ENCODE results near the gene MINDY2.
A peak's percentile ranks its signal among the peaks of the same experiment; 100 is the strongest.

MINDY2 gene

GRCh38 chr15:58770857-58771620 is at the start of gene MINDY2:
Gene MINDY2 (plus strand): TSS chr15:58771302. CDS start chr15:58771396, 94 bp downstream.
- DNase-seq: peak; percentile 92

- DNase-seq: no peak
These were observed 46.6 kb upstream of the MINDY2 start for GRCh38 chr15:58724466-58724865.

GRCh38 chr15:58726867-58727266 is 44.2 kb upstream of the MINDY2 start:
- DNase-seq: no peak

- no peak for DNase-seq
These were observed 39.2 kb upstream of the MINDY2 start for GRCh38 chr15:58731756-58732535.

GRCh38 chr15:58732625-58733363 is 38.3 kb upstream of the MINDY2 start:
- DNase-seq: no peak

GRCh38 chr15:58734859-58735258 is 36.2 kb upstream of the MINDY2 start:
- DNase-seq: no peak

- DNase-seq: no peak
These were observed 35.0 kb upstream of the MINDY2 start for GRCh38 chr15:58736018-58736643.

GRCh38 chr15:58737298-58737697 is 33.8 kb upstream of the MINDY2 start:
- no peak for DNase-seq

GRCh38 chr15:58738046-58738707 is 32.9 kb upstream of the MINDY2 start:
- no peak for DNase-seq

GRCh38 chr15:58740436-58740835 is 30.7 kb upstream of the MINDY2 start:
- no peak for DNase-seq

- no peak for DNase-seq
These were observed 30.1 kb upstream of the MINDY2 start for GRCh38 chr15:58741032-58741431.

GRCh38 chr15:58742022-58742813 is 28.9 kb upstream of the MINDY2 start:
- DNase-seq: no peak

- DNase-seq: no peak
These were observed 28.1 kb upstream of the MINDY2 start for GRCh38 chr15:58742819-58743502.

- DNase-seq: no peak
These were observed 24.9 kb upstream of the MINDY2 start for GRCh38 chr15:58746174-58746573.

GRCh38 chr15:58748040-58748851 is 22.9 kb upstream of the MINDY2 start:
- no peak for DNase-seq

- peak; percentile 30 for DNase-seq
These were observed 22.1 kb upstream of the MINDY2 start for GRCh38 chr15:58748852-58749531.

GRCh38 chr15:58749532-58750337 is 21.4 kb upstream of the MINDY2 start, which contains the start of gene ADAM10:
Gene ADAM10 (minus strand): TSS chr15:58749707. CDS start chr15:58749534, 173 bp downstream.
- DNase-seq: peak; percentile 94

- no peak for DNase-seq
These were observed 18.4 kb upstream of the MINDY2 start for GRCh38 chr15:58752716-58753115.
